WTC11 (cell line): ENCODE results near the gene OR4M1. TPM values are rescaled to one million over a fixed set of nuclear protein-coding genes. Genes with fewer than 3 reads are reported as not detected.
"Not testable (repeated sequence)": the region's sequence is repeated elsewhere in the genome, so short reads cannot be mapped to it uniquely, and the experiment has no call there.

Experiments
- ATAC-seq: fragments of 200-7000 bp; cut with Tn5 transposase; 2 replicates; pipeline ENCODE4 v1.10.0; 2021; ENCODE audit warnings: mild to moderate bottlenecking, moderate library complexity
- Bru-seq: library from RNA; stranded (reverse); fragments of 400-500 nt; gene quantifications from one replicate; lab custom pipeline; 2021; lab: Mats Ljungman, UMichigan
- CTCF ChIA-PET: fragments of 300-600 bp; sonication (Branson Sonifier 250); formaldehyde crosslinking; loops from one replicate; lab custom pipeline; 2021; ENCODE audit warnings: antibody characterized with exemption; lab: Charles Lee
- POLR2A ChIA-PET: fragments of 350-600 bp; sonication (Branson Sonifier 250); formaldehyde crosslinking; loops from one replicate; lab custom pipeline; 2021; ENCODE audit warnings: antibody characterized with exemption; lab: Charles Lee
- DNase-seq: peaks from one replicate; pipeline ENCODE4 v3.0.0; 2021; ENCODE audit warnings: low spot score
- H3K27ac Mint-ChIP-seq: 2 replicates; pipeline ENCODE4 v1.8.0; 2021; ENCODE audit warnings: mixed read lengths
- H3K27me3 Mint-ChIP-seq: 2 replicates; pipeline ENCODE4 v1.8.0; 2021; ENCODE audit warnings: low read depth, mild to moderate bottlenecking, moderate library complexity, mixed read lengths
- H3K36me3 Mint-ChIP-seq: 2 replicates; pipeline ENCODE4 v1.8.0; 2021; ENCODE audit warnings: mixed read lengths
- H3K4me1 Mint-ChIP-seq: 2 replicates; pipeline ENCODE4 v1.8.0; 2022; ENCODE audit warnings: mixed read lengths
- H3K4me3 Mint-ChIP-seq: 2 replicates; pipeline ENCODE4 v1.8.0; 2021; ENCODE audit warnings: mild to moderate bottlenecking, moderate library complexity, mixed read lengths
- H3K9me3 Mint-ChIP-seq: 2 replicates; pipeline ENCODE4 v1.8.0; 2021; ENCODE audit warnings: mixed read lengths
- CREM ChIP-seq: sonication (generic); formaldehyde crosslinking; IDR thresholded peaks from 2 replicates; pipeline ENCODE4 v1.8.1; 2022; ENCODE audit warnings: mild to moderate bottlenecking, missing genetic modification reagents, moderate library complexity
- ETV6 ChIP-seq: sonication (generic); formaldehyde crosslinking; IDR thresholded peaks from 2 replicates; pipeline ENCODE4 v1.8.1; 2022; ENCODE audit warnings: mild to moderate bottlenecking, missing genetic modification reagents
- GABPB1 ChIP-seq: sonication (generic); formaldehyde crosslinking; IDR thresholded peaks from 2 replicates; pipeline ENCODE4 v1.8.1; 2023; ENCODE audit warnings: mild to moderate bottlenecking, missing genetic modification reagents
- NFYB ChIP-seq: sonication (generic); formaldehyde crosslinking; conservative IDR thresholded peaks from 2 replicates; pipeline ENCODE4 v1.8.0; 2022; ENCODE audit warnings: low read depth, missing genetic modification reagents
- NR1H2 ChIP-seq: sonication (generic); formaldehyde crosslinking; IDR thresholded peaks from 2 replicates; pipeline ENCODE4 v1.9.0; 2021; ENCODE audit warnings: mild to moderate bottlenecking, moderate library complexity, missing genetic modification reagents
- NR2C2 ChIP-seq: sonication (generic); formaldehyde crosslinking; IDR thresholded peaks from 2 replicates; pipeline ENCODE4 v1.8.0; 2022; ENCODE audit warnings: mild to moderate bottlenecking, missing genetic modification reagents
- NR3C1 ChIP-seq: sonication (generic); formaldehyde crosslinking; conservative IDR thresholded peaks from 2 replicates; pipeline ENCODE4 v1.8.1; 2023; ENCODE audit warnings: low read depth, mild to moderate bottlenecking, missing genetic modification reagents
- TCF7 ChIP-seq: sonication (generic); formaldehyde crosslinking; IDR thresholded peaks from 2 replicates; pipeline ENCODE4 v1.8.0; 2022; ENCODE audit warnings: mild to moderate bottlenecking, low read depth, missing genetic modification reagents, moderate library complexity
- TEAD1 ChIP-seq: sonication (generic); formaldehyde crosslinking; IDR thresholded peaks from 2 replicates; pipeline ENCODE4 v1.8.0; 2022; ENCODE audit warnings: mild to moderate bottlenecking, missing genetic modification reagents
- ZNF121 ChIP-seq: sonication (generic); formaldehyde crosslinking; IDR thresholded peaks from 2 replicates; pipeline ENCODE4 v1.8.0; 2023; ENCODE audit warnings: missing genetic modification reagents
- ZNF232 ChIP-seq: sonication (generic); formaldehyde crosslinking; IDR thresholded peaks from 2 replicates; pipeline ENCODE4 v1.8.0; 2022; ENCODE audit warnings: mild to moderate bottlenecking, missing genetic modification reagents
- ZNF423 ChIP-seq: fragments of 250-450 bp; sonication (Bioruptor Pico); IDR thresholded peaks from 2 replicates; pipeline ENCODE4 v2.1.2; 2022; ENCODE audit warnings: mild to moderate bottlenecking, moderate library complexity
- ZNF671 ChIP-seq: fragments of 250-450 bp; sonication (Bioruptor Pico); IDR thresholded peaks from 2 replicates; pipeline ENCODE4 v1.8.0; 2021; ENCODE audit warnings: mild to moderate bottlenecking
- long read RNA-seq, 3 experiments: library from RNA in 1 of 3; library from capped mRNA in 1 of 3; library from polyadenylated mRNA in 1 of 3; unstranded in 2 of 3; stranded (forward) in 1 of 3; transcript quantifications; one replicate each; pipeline ENCODE4 v2.0.0, GENCODE V29; 2021
- total RNA-seq: library from RNA; stranded (reverse); gene quantifications from 3 replicates; pipeline ENCODE4 v1.2.3, GENCODE V29; 2021
- TF ChIP-seq, protein P1 (sequence below): fragments of 250-450 bp; sonication (Bioruptor Pico); IDR thresholded peaks from 2 replicates; pipeline ENCODE4 v2.1.2; 2022; ENCODE audit warnings: mild to moderate bottlenecking, moderate library complexity
- TF ChIP-seq, protein P2 (sequence below): sonication (generic); formaldehyde crosslinking; IDR thresholded peaks from 2 replicates; pipeline ENCODE4 v1.8.1; 2023; ENCODE audit warnings: mild to moderate bottlenecking, missing genetic modification reagents
- TF ChIP-seq, protein P3 (sequence below): sonication (generic); formaldehyde crosslinking; IDR thresholded peaks from 2 replicates; pipeline ENCODE4 v1.8.0; 2023; ENCODE audit warnings: missing genetic modification reagents, mild to moderate bottlenecking, borderline replicate concordance
- TF ChIP-seq, protein P4 (sequence below): sonication (generic); formaldehyde crosslinking; IDR thresholded peaks from 2 replicates; pipeline ENCODE4 v1.8.1; 2022; ENCODE audit warnings: mild to moderate bottlenecking, missing genetic modification reagents, moderate library complexity, borderline replicate concordance
- TF ChIP-seq, protein P5 (sequence below): fragments of 200-600 bp; IDR thresholded peaks from 2 replicates; pipeline ENCODE4 v1.8.0; 2022; ENCODE audit warnings: antibody characterized with exemption

OR4M1 gene, protein sequence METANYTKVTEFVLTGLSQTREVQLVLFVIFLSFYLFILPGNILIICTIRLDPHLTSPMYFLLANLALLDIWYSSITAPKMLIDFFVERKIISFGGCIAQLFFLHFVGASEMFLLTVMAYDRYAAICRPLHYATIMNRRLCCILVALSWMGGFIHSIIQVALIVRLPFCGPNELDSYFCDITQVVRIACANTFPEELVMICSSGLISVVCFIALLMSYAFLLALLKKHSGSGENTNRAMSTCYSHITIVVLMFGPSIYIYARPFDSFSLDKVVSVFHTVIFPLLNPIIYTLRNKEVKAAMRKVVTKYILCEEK
- total RNA-seq = not detected in 3 replicates
- Bru-seq, nascent RNA = not detected
- long read RNA-seq, experiment 1 = 0 reads
- long read RNA-seq, experiment 2 = 0 reads
- long read RNA-seq, experiment 3 = 0 reads

DNA sequence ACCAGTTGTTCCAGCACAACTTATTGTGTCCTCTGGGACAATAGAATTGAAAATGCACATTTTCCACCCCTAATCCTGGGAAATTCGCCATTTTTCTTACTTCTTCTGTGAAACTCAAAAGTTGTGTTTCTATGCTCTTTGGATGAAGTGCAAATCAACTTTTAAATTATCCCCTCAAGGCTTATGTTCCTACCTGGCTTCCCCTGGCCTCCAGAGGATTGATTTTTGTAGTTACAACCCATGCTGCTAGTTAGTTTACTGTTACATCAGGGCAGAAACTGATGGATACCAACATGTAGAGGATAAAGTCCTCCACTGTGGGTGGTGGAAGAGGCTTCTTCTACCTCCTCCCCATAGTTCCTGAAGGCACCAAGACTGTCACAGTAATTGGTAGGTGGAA lies at the start of gene OR4M1:
Gene OR4M1 (plus strand): TSS at position 301 of the 400 bp plus-strand sequence. CDS start 6,819 bp downstream, outside the sequence.
- POLR2A ChIA-PET, H3K4me1 Mint-ChIP-seq, H3K4me3 Mint-ChIP-seq, ATAC-seq, H3K27ac Mint-ChIP-seq, CTCF ChIA-PET, DNase-seq: not testable (repeated sequence)
- peaks cover 86% of the 10 kb centered on the region for H3K36me3 Mint-ChIP-seq
- peaks cover 49% of the 10 kb centered on the region for H3K9me3 Mint-ChIP-seq
- H3K27me3 Mint-ChIP-seq = peaks cover 19% of the 10 kb centered on the region

DNA sequence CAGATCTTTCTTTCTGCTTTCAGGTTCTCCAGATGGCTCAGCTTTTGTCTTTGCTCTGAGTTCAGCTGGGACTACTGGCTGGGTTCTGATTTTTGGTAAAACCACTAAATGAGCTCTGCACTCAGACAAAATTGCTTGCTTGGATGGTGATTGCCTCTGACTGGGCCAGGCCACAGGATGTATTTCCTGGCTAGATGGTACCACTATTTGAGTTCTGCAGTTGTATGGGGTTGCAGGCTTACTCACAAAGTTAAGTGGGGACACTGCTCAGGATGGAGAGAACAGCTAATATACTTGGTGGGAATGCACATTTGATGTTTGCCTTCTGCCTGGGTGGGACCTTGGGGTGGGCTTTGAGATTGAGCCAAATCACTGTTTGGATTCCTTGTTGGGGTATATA lies 43.9 kb upstream of the OR4M1 start:
- POLR2A ChIA-PET = interaction anchor here (0.7 kb wide), 1 partner anchor 216 kb away, joined by 3 read pairs; no protein-coding TSS in a partner anchor
- Mint-ChIP-seq H3K9me3 (no peaks in the 10 kb centered on the region; the same call in 1 of the 2 replicates), H3K27ac (no peak overlapping the region)
- no peak for ATAC-seq
- TF ChIP-seq NR1H2 = no peak
- no peak for TF ChIP-seq ZNF423 (CRISPR knock-in tag)
- TF ChIP-seq ZNF671 = no peak
- TF ChIP-seq, protein P1, sequence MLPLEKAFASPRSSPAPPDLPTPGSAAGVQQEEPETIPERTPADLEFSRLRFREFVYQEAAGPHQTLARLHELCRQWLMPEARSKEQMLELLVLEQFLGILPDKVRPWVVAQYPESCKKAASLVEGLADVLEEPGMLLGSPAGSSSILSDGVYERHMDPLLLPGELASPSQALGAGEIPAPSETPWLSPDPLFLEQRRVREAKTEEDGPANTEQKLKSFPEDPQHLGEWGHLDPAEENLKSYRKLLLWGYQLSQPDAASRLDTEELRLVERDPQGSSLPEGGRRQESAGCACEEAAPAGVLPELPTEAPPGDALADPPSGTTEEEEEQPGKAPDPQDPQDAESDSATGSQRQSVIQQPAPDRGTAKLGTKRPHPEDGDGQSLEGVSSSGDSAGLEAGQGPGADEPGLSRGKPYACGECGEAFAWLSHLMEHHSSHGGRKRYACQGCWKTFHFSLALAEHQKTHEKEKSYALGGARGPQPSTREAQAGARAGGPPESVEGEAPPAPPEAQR (CRISPR knock-in tag) = no peak
- TF ChIP-seq TEAD1 = no peak
- TF ChIP-seq, protein P2, sequence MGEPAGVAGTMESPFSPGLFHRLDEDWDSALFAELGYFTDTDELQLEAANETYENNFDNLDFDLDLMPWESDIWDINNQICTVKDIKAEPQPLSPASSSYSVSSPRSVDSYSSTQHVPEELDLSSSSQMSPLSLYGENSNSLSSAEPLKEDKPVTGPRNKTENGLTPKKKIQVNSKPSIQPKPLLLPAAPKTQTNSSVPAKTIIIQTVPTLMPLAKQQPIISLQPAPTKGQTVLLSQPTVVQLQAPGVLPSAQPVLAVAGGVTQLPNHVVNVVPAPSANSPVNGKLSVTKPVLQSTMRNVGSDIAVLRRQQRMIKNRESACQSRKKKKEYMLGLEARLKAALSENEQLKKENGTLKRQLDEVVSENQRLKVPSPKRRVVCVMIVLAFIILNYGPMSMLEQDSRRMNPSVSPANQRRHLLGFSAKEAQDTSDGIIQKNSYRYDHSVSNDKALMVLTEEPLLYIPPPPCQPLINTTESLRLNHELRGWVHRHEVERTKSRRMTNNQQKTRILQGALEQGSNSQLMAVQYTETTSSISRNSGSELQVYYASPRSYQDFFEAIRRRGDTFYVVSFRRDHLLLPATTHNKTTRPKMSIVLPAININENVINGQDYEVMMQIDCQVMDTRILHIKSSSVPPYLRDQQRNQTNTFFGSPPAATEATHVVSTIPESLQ = no peak
- TF ChIP-seq, protein P3, sequence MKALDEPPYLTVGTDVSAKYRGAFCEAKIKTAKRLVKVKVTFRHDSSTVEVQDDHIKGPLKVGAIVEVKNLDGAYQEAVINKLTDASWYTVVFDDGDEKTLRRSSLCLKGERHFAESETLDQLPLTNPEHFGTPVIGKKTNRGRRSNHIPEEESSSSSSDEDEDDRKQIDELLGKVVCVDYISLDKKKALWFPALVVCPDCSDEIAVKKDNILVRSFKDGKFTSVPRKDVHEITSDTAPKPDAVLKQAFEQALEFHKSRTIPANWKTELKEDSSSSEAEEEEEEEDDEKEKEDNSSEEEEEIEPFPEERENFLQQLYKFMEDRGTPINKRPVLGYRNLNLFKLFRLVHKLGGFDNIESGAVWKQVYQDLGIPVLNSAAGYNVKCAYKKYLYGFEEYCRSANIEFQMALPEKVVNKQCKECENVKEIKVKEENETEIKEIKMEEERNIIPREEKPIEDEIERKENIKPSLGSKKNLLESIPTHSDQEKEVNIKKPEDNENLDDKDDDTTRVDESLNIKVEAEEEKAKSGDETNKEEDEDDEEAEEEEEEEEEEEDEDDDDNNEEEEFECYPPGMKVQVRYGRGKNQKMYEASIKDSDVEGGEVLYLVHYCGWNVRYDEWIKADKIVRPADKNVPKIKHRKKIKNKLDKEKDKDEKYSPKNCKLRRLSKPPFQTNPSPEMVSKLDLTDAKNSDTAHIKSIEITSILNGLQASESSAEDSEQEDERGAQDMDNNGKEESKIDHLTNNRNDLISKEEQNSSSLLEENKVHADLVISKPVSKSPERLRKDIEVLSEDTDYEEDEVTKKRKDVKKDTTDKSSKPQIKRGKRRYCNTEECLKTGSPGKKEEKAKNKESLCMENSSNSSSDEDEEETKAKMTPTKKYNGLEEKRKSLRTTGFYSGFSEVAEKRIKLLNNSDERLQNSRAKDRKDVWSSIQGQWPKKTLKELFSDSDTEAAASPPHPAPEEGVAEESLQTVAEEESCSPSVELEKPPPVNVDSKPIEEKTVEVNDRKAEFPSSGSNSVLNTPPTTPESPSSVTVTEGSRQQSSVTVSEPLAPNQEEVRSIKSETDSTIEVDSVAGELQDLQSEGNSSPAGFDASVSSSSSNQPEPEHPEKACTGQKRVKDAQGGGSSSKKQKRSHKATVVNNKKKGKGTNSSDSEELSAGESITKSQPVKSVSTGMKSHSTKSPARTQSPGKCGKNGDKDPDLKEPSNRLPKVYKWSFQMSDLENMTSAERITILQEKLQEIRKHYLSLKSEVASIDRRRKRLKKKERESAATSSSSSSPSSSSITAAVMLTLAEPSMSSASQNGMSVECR (CRISPR knock-in tag) = no peak
- TF ChIP-seq NR3C1 (CRISPR knock-in tag) = no peak
- TF ChIP-seq CREM (CRISPR knock-in tag) = no peak
- no peak for TF ChIP-seq ZNF121
- TF ChIP-seq, all 79 proteins: peak for 0
- CTCF ChIA-PET = no interaction called here
- Mint-ChIP-seq H3K4me1 (no peaks in the 10 kb centered on the region), H3K36me3 (peaks cover 16% of the 10 kb centered on the region), H3K27me3 (peaks cover 7% of the 10 kb centered on the region), H3K4me3 (no peak overlapping the region)
- DNase-seq = no peak

DNA sequence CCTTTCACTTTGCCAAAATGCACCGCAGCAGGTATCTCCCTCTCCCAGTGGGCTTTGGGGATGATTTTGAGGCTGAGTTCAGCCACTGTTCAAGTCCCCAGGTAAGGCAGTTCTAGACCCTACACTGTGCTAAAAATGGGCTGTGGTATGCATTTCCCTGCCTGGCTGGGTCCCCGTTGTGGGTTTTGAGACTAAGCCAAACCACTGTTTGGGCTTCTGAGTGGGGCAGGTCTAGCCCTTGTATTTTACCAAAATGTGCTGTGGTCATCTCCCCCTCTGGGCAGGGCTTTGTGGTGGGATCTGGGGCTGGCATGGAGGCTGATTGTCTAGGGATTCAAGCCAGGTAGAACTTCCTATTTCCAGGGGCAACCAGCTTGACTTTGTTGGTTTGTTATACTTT lies 43.5 kb upstream of the OR4M1 start:
- peaks cover 15% of the 10 kb centered on the region for H3K36me3 Mint-ChIP-seq
- H3K4me3 Mint-ChIP-seq = no peak overlapping the region
- ChIA-PET CTCF (no interaction called here), POLR2A (interaction anchor here (0.7 kb wide), 1 partner anchor 215 kb away, joined by 3 read pairs; no protein-coding TSS in a partner anchor)
- no peaks in the 10 kb centered on the region; the same call in 1 of the 2 replicates for H3K9me3 Mint-ChIP-seq
- peaks cover 7% of the 10 kb centered on the region for H3K27me3 Mint-ChIP-seq
- no peak for ATAC-seq
- no peak overlapping the region for H3K27ac Mint-ChIP-seq
- no peaks in the 10 kb centered on the region for H3K4me1 Mint-ChIP-seq
- DNase-seq = no peak
- TF ChIP-seq ZNF423 (CRISPR knock-in tag) = no peak
- TF ChIP-seq, protein P4, sequence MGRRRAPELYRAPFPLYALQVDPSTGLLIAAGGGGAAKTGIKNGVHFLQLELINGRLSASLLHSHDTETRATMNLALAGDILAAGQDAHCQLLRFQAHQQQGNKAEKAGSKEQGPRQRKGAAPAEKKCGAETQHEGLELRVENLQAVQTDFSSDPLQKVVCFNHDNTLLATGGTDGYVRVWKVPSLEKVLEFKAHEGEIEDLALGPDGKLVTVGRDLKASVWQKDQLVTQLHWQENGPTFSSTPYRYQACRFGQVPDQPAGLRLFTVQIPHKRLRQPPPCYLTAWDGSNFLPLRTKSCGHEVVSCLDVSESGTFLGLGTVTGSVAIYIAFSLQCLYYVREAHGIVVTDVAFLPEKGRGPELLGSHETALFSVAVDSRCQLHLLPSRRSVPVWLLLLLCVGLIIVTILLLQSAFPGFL (CRISPR knock-in tag) = no peak
- TF ChIP-seq NFYB (CRISPR knock-in tag) = no peak
- TF ChIP-seq TCF7 (CRISPR knock-in tag) = no peak
- TF ChIP-seq, protein P5, sequence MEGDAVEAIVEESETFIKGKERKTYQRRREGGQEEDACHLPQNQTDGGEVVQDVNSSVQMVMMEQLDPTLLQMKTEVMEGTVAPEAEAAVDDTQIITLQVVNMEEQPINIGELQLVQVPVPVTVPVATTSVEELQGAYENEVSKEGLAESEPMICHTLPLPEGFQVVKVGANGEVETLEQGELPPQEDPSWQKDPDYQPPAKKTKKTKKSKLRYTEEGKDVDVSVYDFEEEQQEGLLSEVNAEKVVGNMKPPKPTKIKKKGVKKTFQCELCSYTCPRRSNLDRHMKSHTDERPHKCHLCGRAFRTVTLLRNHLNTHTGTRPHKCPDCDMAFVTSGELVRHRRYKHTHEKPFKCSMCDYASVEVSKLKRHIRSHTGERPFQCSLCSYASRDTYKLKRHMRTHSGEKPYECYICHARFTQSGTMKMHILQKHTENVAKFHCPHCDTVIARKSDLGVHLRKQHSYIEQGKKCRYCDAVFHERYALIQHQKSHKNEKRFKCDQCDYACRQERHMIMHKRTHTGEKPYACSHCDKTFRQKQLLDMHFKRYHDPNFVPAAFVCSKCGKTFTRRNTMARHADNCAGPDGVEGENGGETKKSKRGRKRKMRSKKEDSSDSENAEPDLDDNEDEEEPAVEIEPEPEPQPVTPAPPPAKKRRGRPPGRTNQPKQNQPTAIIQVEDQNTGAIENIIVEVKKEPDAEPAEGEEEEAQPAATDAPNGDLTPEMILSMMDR = no peak
- TF ChIP-seq ETV6 (CRISPR knock-in tag) = no peak
- TF ChIP-seq ZNF232 (CRISPR knock-in tag) = no peak
- TF ChIP-seq NR2C2 (CRISPR knock-in tag) = no peak
- TF ChIP-seq ZNF121 = no peak
- TF ChIP-seq, protein P1 (CRISPR knock-in tag) = no peak
- no peak for TF ChIP-seq GABPB1 (CRISPR knock-in tag)
